Measurements from ENCODE around the gene SLC7A6OS. TPM values are rescaled to one million over a fixed set of nuclear protein-coding genes. Genes with fewer than 3 reads are reported as not detected.
A peak's percentile ranks its signal among the peaks of the same experiment; 100 is the strongest.

The SLC7A6OS gene
- total RNA-seq, 1 experiment from 2014 or later = 24.5 TPM

DNA sequence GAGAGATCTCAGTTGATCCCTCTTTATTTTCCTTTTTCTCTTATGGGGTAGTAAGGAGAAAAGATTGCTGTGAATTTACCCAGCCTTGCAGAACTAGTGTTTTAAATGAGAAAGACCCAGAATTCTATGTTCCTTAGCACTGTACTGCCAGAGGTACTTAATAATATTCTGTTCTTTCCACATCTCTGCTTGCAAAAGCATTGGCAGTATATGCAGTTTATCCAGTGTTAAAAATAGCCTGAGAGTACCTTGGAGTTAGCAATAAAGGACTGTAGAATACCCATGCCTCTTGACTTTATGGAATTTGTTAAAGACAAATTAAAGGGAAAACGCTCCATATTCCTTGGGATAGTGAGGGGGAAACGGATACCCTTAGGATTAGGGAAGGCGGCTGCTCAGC, 34.5 kb downstream of the SLC7A6OS start:
- Histone ChIP-seq H3K56ac (ENCODE audit: insufficient read length, low read depth, low read length) (no peak overlapping the region), H3K9me3 (ENCODE audit: control insufficient read depth, low read depth, low read length) (no peaks in the 10 kb centered on the region), H3K18ac (ENCODE audit: insufficient read length, low read depth, low read length) (no peak overlapping the region), H2BK20ac (ENCODE audit: low read depth, low read length, poor library complexity, severe bottlenecking) (no peak overlapping the region), H3K23me2 (ENCODE audit: insufficient read length, low read depth, low read length, poor library complexity, severe bottlenecking) (no peaks in the 10 kb centered on the region), H3K23ac (ENCODE audit: insufficient read length, low read depth, low read length) (no peak overlapping the region), H3K79me1 (ENCODE audit: insufficient read depth, low read depth, low read length, poor library complexity, severe bottlenecking) (no peaks in the 10 kb centered on the region), H2BK12ac (ENCODE audit: insufficient read length, low read depth, low read length) (no peak overlapping the region), H3K4me2 (ENCODE audit: insufficient read depth, insufficient read length, low read length) (no peak overlapping the region), H4K5ac (ENCODE audit: insufficient read length, low read depth, low read length) (no peak overlapping the region), H4K8ac (replicated peaks; ENCODE audit: insufficient read length, low read depth, low read length) (no peak overlapping the region), H2BK120ac (ENCODE audit: low read depth, low read length, poor library complexity, severe bottlenecking) (no peak overlapping the region), H3K27ac (ENCODE audit: insufficient read length, low read depth, low read length) (no peak overlapping the region), H2AK5ac (ENCODE audit: insufficient read length, low read length) (no peak overlapping the region), H2BK15ac (ENCODE audit: low read depth, low read length) (no peak overlapping the region), H3K4me1 (ENCODE audit: insufficient read depth, low read length) (no peaks in the 10 kb centered on the region), H2BK5ac (ENCODE audit: insufficient read length, low read length) (no peak overlapping the region), H3K79me2 (ENCODE audit: insufficient read depth, low read length) (no peaks in the 10 kb centered on the region), H3K4ac (ENCODE audit: low read depth, low read length) (no peak overlapping the region), H3K27me3 (ENCODE audit: insufficient read depth, low read length) (no peaks in the 10 kb centered on the region), H3T11ph (ENCODE audit: low read length) (no peak overlapping the region), H3K9ac (ENCODE audit: extremely low read depth, insufficient read length, low read length) (no peak overlapping the region), H4K91ac (ENCODE audit: insufficient read length, low read depth, low read length) (no peak overlapping the region), H2AFZ (ENCODE audit: low read length) (no peak overlapping the region), H4K20me1 (ENCODE audit: control insufficient read depth, insufficient read depth, insufficient read length) (no peaks in the 10 kb centered on the region), H3K14ac (ENCODE audit: insufficient read depth, low read length) (no peak overlapping the region)
- H3K4me3 Mint-ChIP-seq = no peak overlapping the region
- peak overlapping the region in 1 of 3 experiments; percentile 53; a peak in 1 of 7 replicates for H3K27ac Mint-ChIP-seq
- WGBS (ENCODE audit: extremely low coverage, insufficient read length, low lambda C conversion rate) = no CpG with 5 or more reads among the region's 3 CpGs
- peaks cover 16 to 30% (median 19%) of the 10 kb centered on the region in 3 experiments; a peak in 5 of 7 replicates for H3K36me3 Mint-ChIP-seq (ENCODE audit: insufficient read depth in 1 of 3, low read depth in 3 of 3)
- no peaks in the 10 kb centered on the region for H3K9me3 Mint-ChIP-seq
- TF ChIP-seq CTCF (conservative IDR thresholded peaks at IDR 0.05) = no peak
- peaks cover 0 to 5% of the 10 kb centered on the region in 2 experiments; a peak in 2 of 4 replicates for H3K4me1 Mint-ChIP-seq
- no peak for DNase-seq
- no peaks in the 10 kb centered on the region for H3K27me3 Mint-ChIP-seq (ENCODE audit: low read depth)
